ENCODE results near the gene DUSP28. TPM values are rescaled to one million over a fixed set of nuclear protein-coding genes. Genes with fewer than 3 reads are reported as not detected.

The DUSP28 gene
- total and polyA plus RNA-seq, 2 donors (not counting 1 experiment from before 2014, with no cell fraction given) = 19.0 to 19.1 TPM

GRCh38 chr2:240565333-240566202 is 5.4 kb downstream of the DUSP28 start:
- Mint-ChIP-seq H3K27ac (peak overlapping the region; percentile 99), H3K4me1 (peaks cover 75% of the 10 kb centered on the region), H3K9me3 (ENCODE audit: insufficient read depth) (no peaks in the 10 kb centered on the region), H3K4me3 (peak overlapping the region; percentile 94), H3K27me3 (no peaks in the 10 kb centered on the region)
- Histone ChIP-seq H4K20me1 (ENCODE audit: control insufficient read depth, insufficient read depth, low read length, poor library complexity, severe bottlenecking) (peaks cover 25% of the 10 kb centered on the region), H3K4me3 (ENCODE audit: control extremely low read depth in 1 of 5, extremely low read depth in 1 of 5, insufficient read depth in 1 of 5, low read depth in 2 of 5, low read length in 4 of 5) (peak overlapping the region; percentile 42 to 76 (median 51)), H3K27ac (ENCODE audit: low read length in 2 of 2) (peak overlapping the region; percentile 84 to 86), H3K9me3 (ENCODE audit: control extremely low read depth in 1 of 3, control insufficient read depth in 2 of 3, insufficient read depth in 1 of 3, low read length in 2 of 3) (no peaks in the 10 kb centered on the region), H3K4me2 (replicated peaks; ENCODE audit: low read depth, low read length, poor library complexity, severe bottlenecking) (peak overlapping the region; percentile 97), H3K9ac (ENCODE audit: low read length) (peak overlapping the region; percentile 69), H3K4me1 (ENCODE audit: control insufficient read depth in 2 of 2, insufficient read depth in 2 of 2, low read length in 2 of 2) (peaks cover 58 to 73% of the 10 kb centered on the region in 2 donors), H3K79me2 (ENCODE audit: control insufficient read depth, insufficient read depth, low read length) (peaks cover 50% of the 10 kb centered on the region), H3K27me3 (replicated peaks in 1 of 4; ENCODE audit: control extremely low read depth in 1 of 4, control insufficient read depth in 3 of 4, insufficient read depth in 4 of 4, low read length in 3 of 4) (no peaks in the 10 kb centered on the region), H2AFZ (ENCODE audit: insufficient read depth, low read depth, low read length, poor library complexity, severe bottlenecking) (peak overlapping the region; percentile 77), H3K36me3 (replicated peaks in 1 of 2; ENCODE audit: control extremely low read depth in 1 of 2, control insufficient read depth in 1 of 2, extremely low read depth in 1 of 2, insufficient read depth in 2 of 2, low read length in 1 of 2) (peaks cover 0 to 11% of the 10 kb centered on the region in 2 experiments)
- ChIA-PET CTCF (interaction anchor here (1.1 to 7.8 kb wide), 7 partner anchors 8 to 51 kb away, joined by 3 to 126 read pairs (median 11); partner anchors contain the start of genes ANKMY1 and CAPN10), POLR2A (interaction anchor here (0.6 to 3.7 kb wide), 8 partner anchors 8 to 1313 kb away, joined by 3 to 97 read pairs (median 4); partner anchors contain the start of genes ANKMY1 and CAPN10)
- WGBS (ENCODE audit: insufficient coverage) = 3% methylated on average over 24 of the region's 26 CpGs
- TF ChIP-seq EZH2 (IDR thresholded peaks at IDR 0.05; ENCODE audit: borderline replicate concordance, insufficient read depth, low read depth, low read length, poor library complexity, severe bottlenecking) (no peak), CTCF (IDR thresholded peaks at IDR 0.05) (no peak)
- ATAC-seq (ENCODE audit: low read depth) (peak; percentile 44), DNase-seq (peak; percentile 88)
- intact Hi-C loops (cut with micrococcal nuclease) = loop anchor here (1.0 to 10.0 kb wide), 2 partner anchors 21 to 539 kb away; partner anchors contain the start of genes CAPN10 and MTERF4

Data from B cell (primary cell).